Progenitor cell of endocrine pancreas (in vitro differentiated cells): Measurements from ENCODE around the gene SLC25A13. TPM values are rescaled to one million over a fixed set of nuclear protein-coding genes. Genes with fewer than 3 reads are reported as not detected.

Experiments used
- DNase-seq: peaks from one replicate; pipeline ENCODE4 v3.0.0; 2021; ENCODE audit warnings: low spot score; ENCODE audit not compliant: unreplicated experiment
- H3K27ac Mint-ChIP-seq: 2 replicates; pipeline ENCODE4 v1.8.0; 2021; ENCODE audit warnings: mild to moderate bottlenecking, moderate library complexity, mixed read lengths
- H3K27me3 Mint-ChIP-seq: 2 replicates; pipeline ENCODE4 v1.8.0; 2021; ENCODE audit warnings: mixed read lengths
- H3K36me3 Mint-ChIP-seq: 2 replicates; pipeline ENCODE4 v1.8.0; 2022; ENCODE audit warnings: mixed read lengths; ENCODE audit not compliant: insufficient read depth
- H3K4me1 Mint-ChIP-seq: 2 replicates; pipeline ENCODE4 v1.8.0; 2021; ENCODE audit warnings: low read depth, mixed read lengths
- H3K4me3 Mint-ChIP-seq: 2 replicates; pipeline ENCODE4 v1.8.0; 2021; ENCODE audit warnings: low read depth, mild to moderate bottlenecking, moderate library complexity, mixed read lengths
- H3K9me3 Mint-ChIP-seq: 2 replicates; pipeline ENCODE4 v1.8.0; 2021; ENCODE audit warnings: low read depth, mixed read lengths
- total RNA-seq: library from RNA; stranded (reverse); gene quantifications from 2 replicates; pipeline ENCODE4 v1.2.1, GENCODE V29; 2021
- TF ChIP-seq, protein P1 (sequence below): fragments of 200-600 bp; sonication (generic); IDR thresholded peaks from one replicate; pipeline ENCODE4 v1.5.0; 2021; ENCODE audit warnings: antibody characterized with exemption, mild to moderate bottlenecking; ENCODE audit not compliant: unreplicated experiment

The SLC25A13 gene
- total RNA-seq, 1 donor from 2014 or later = 54.0 TPM

DNA sequence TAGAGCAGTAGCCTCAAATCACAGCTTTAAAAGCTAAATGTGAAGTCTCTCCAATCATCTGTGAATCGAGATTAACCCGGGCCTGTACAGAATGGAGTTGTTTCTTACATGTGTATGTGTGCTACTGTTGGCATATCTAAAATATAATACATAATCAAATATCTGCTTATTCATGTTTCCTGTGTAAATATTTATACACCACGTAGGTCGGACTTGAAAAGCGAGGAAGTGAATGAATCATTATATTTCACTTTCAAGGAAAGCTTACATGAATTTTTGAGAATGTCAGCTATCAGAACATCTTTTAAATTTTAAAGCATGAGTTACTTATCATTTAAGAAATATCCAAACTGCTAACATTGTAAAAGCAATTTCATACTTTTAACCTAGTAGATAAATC, 233.3 kb downstream of the SLC25A13 start:
- no peak overlapping the region for H3K4me3 Mint-ChIP-seq
- H3K9me3 Mint-ChIP-seq = no peaks in the 10 kb centered on the region
- DNase-seq = no peak
- no peaks in the 10 kb centered on the region for H3K36me3 Mint-ChIP-seq
- no peak overlapping the region for H3K27ac Mint-ChIP-seq
- no peaks in the 10 kb centered on the region for H3K27me3 Mint-ChIP-seq
- TF ChIP-seq, protein P1, sequence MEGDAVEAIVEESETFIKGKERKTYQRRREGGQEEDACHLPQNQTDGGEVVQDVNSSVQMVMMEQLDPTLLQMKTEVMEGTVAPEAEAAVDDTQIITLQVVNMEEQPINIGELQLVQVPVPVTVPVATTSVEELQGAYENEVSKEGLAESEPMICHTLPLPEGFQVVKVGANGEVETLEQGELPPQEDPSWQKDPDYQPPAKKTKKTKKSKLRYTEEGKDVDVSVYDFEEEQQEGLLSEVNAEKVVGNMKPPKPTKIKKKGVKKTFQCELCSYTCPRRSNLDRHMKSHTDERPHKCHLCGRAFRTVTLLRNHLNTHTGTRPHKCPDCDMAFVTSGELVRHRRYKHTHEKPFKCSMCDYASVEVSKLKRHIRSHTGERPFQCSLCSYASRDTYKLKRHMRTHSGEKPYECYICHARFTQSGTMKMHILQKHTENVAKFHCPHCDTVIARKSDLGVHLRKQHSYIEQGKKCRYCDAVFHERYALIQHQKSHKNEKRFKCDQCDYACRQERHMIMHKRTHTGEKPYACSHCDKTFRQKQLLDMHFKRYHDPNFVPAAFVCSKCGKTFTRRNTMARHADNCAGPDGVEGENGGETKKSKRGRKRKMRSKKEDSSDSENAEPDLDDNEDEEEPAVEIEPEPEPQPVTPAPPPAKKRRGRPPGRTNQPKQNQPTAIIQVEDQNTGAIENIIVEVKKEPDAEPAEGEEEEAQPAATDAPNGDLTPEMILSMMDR = no peak
- peaks cover 2% of the 10 kb centered on the region for H3K4me1 Mint-ChIP-seq

DNA sequence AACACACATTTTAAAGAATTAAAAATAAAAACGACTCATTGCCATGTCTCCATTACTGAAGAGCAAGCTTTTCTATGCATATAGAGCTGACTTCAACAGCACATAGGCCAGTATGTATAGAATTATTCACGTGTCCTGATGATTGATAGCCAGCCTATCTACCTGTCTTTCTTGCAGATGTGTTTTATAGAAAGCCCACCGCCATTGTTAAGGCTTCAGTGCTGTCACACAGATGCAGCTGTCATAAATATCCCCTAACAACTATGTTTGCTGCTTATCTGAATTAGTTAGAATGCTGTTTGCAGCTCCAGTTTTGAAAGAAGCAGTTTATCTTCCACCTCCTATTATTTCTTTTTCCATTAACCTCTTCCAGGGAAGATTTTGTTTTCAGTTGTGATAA, 235.9 kb downstream of the SLC25A13 start:
- no peak for DNase-seq
- no peaks in the 10 kb centered on the region for H3K27me3 Mint-ChIP-seq
- TF ChIP-seq, protein P1 = no peak
- H3K4me1 Mint-ChIP-seq = peaks cover 2% of the 10 kb centered on the region
- no peaks in the 10 kb centered on the region for H3K36me3 Mint-ChIP-seq
- no peaks in the 10 kb centered on the region for H3K9me3 Mint-ChIP-seq
- H3K4me3 Mint-ChIP-seq = no peak overlapping the region
- no peak overlapping the region for H3K27ac Mint-ChIP-seq

DNA sequence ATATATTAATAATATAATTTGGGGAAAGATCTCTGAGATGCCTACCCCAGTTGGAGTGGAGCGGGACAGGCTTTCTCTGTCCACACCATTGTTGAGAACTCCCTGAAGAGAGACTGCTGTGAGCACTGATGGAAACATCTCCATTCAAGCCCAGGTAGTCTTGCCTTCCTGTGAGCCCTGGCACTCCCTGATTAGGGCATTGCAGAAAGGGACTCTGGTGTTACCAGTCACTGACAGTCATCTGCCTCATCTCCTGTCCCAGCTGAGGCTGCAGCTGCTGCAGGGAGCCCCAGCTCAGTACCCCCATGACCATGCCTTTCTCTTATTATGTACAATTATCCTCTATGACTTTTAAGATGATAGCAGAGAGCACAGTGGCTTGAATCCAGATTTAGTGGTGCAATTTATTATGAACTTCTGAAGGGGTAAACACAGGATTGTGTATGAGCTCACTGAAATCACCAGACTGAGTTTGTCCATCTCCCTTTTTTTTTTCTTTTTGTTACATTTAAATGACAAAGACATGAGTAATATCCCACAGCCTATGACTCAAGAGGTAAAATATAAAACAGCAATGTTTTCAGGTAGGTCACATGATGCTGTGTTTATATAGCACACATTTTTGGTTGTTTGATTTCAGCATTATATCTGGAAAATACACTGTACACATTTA, 236.9 kb downstream of the SLC25A13 start:
- Mint-ChIP-seq H3K4me3 (no peak overlapping the region), H3K36me3 (no peaks in the 10 kb centered on the region), H3K27ac (no peak overlapping the region), H3K27me3 (no peaks in the 10 kb centered on the region), H3K9me3 (no peaks in the 10 kb centered on the region), H3K4me1 (peaks cover 2% of the 10 kb centered on the region)
- DNase-seq = no peak
- TF ChIP-seq, protein P1 = no peak

DNA sequence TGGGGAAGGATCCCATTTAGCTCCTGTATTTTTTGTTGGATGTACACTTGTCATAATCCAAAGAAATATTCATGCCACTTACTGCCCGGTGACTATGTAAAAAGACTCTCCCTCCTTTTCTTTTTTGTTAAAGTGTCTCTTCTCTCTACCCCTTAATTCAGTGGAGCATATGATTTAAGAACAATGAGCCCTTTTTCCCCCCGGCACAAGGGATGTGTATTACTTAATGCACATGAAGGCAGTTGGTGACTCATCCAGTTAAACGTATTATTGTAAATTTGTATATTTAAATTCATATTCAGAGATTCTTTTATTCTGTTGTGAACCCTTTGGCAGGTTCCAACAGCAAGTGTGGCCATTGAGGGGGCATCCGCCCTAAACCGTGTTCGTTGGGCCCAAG, 241.9 kb downstream of the SLC25A13 start:
- H3K4me3 Mint-ChIP-seq = no peak overlapping the region
- no peaks in the 10 kb centered on the region for H3K9me3 Mint-ChIP-seq
- TF ChIP-seq, protein P1 = no peak
- H3K36me3 Mint-ChIP-seq = no peaks in the 10 kb centered on the region
- H3K27ac Mint-ChIP-seq = no peak overlapping the region
- H3K27me3 Mint-ChIP-seq = peaks cover 12% of the 10 kb centered on the region
- DNase-seq = no peak
- peaks cover 2% of the 10 kb centered on the region for H3K4me1 Mint-ChIP-seq

DNA sequence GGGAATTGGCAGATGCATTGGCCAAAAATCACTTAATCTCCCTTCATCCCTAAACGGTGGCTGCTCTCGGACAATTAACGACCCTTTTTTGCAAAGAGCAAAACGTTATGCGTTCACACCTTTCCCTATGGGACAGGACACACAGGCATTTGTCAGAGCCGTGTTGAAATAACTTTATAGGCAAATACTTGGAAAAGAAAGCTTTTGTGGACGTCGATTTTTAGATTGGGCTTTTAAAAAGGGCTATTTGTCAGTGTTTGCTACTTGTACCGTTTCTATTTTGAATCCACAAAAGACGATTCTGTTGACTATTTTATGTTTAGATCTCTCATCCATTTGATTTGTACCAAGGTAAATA, 245.6 kb downstream of the SLC25A13 start:
- Mint-ChIP-seq H3K36me3 (no peaks in the 10 kb centered on the region), H3K4me1 (peaks cover 8% of the 10 kb centered on the region), H3K27me3 (peaks cover 15% of the 10 kb centered on the region), H3K27ac (no peak overlapping the region), H3K4me3 (peak overlapping the region; percentile 87), H3K9me3 (no peaks in the 10 kb centered on the region)
- no peak for DNase-seq
- TF ChIP-seq, protein P1 = no peak
